Skeletal muscle cell (primary cell): ENCODE data around the gene RUNX2.

ENCODE experiments used
- DNase-seq: peaks from one replicate; pipeline ENCODE4 v3.0.0-alpha.2; 2010; ENCODE audit warnings: low read depth
- H3K4me3 ChIP-seq: 2 replicates; pipeline ENCODE4 v1.5.1; 2011; ENCODE audit warnings: low read depth, mild to moderate bottlenecking, control low read depth, low read length, moderate library complexity

The RUNX2 gene

DNA sequence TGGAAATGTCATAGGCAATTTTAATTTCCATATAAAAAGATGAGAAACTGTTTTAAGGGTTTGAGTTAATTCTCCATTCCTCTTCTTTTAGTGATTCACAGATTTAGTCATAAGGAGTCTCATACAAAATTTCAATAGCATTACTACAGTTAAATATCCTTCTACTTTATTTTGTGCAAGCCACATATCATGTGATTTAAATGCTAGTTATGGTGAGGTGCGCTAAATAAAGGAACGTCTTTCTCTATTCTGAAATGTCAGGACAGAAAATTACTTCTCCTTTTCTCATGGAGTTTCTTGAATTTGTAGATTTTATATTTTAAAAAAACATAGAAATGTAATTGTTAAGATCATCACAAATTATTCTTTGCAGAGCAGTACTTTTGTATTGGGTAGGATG, 99.6 kb downstream of the RUNX2 start:
- no peak for DNase-seq
- no peak overlapping the region for H3K4me3 ChIP-seq

DNA sequence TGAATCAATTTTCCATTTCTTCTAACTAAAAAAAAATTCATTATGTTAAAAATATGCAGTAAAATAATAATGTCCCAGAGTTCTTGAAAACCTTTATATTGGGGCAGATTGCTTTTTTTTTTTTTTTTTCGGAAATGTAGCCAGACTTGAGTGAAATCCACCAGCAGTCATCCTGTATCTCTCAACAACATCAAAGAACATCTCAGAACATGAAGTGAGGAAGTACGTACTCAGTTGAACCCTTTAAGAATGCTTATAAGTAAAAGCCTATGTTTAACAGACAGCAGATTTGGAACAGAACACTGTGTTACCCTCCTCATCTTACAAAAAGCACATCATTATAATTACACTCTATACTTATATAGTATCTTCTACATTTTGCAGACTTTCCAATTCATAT, 100.6 kb downstream of the RUNX2 start:
- DNase-seq = no peak
- no peak overlapping the region for H3K4me3 ChIP-seq

DNA sequence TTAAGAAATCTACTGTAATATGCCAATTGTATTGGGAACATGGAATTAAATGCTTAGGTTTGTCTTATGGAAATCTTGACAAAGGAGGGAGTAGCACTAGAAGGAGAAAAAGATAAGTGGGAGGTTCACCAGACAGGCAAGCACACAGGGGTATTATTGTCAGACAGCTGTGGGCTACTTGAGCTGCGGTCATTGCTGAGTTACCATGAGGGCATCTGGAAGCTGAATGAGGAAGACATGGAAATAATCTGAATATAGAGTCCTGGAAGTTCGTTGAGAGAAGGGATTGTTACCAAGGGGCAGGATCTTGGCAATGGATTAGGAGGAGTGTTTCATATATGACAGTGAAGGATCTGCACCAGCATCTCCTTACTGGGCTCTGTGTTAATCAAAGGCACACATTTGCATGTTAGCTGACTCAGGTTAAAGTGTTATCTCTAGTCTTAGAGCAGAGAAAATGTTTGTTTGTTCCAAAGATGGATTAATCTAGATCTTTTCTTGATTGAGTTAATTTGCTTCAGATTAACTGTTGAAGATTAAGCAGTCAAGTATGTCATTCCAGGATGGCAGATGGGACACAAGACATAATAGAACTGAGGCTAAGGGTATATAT, 102.6 kb downstream of the RUNX2 start:
- H3K4me3 ChIP-seq = no peak overlapping the region
- DNase-seq = no peak

DNA sequence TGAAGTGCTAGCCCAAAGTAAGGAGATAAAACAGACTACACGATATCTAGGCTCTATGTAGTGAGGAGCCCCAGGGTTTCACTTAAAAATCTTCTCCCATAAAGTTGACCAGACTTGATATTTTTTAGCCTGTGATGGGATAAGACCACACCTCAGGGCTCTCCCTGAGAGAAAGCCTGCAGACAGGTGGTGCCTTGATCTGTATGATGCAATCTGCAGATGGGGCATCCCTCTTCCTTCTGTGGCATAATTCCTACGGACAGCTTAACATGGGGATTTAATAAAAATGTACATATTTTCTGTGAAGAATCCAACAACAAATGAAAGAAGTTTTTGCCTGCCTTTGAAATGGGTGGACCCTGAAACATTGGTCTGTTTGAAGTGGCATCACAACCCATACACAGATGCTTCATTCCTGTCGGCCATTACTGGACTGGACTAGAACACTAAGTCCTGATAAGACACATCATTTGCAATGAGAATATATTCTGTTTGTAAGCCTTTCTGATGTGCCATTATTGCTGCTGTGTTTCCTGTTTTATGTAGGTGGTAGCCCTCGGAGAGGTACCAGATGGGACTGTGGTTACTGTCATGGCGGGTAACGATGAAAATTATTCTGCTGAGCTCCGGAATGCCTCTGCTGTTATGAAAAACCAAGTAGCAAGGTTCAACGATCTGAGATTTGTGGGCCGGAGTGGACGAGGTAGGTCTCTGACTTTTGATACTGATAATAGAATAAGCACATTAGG, 103.4 kb downstream of the RUNX2 start:
- no peak overlapping the region for H3K4me3 ChIP-seq

DNA sequence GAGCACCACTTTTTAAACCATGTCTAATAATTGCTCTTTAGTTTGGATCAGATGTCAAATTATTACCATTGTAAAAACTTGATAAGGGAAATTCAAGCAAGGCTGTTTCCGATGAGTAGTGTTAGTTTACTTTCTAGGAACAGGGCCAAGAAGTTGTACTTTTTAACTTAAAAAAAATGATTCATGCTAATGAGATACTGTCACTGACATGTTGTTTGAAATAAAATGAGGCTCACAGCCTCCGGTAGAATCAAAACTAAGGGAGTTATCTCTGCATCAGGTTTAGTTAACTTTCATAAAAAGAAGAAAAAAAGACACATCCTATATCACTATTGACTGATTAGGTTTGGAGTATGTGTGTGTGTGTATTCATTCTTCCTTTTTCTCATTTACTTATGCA, 104.8 kb downstream of the RUNX2 start:
- H3K4me3 ChIP-seq = no peak overlapping the region
- no peak for DNase-seq

More for the DNA sequence above, 103.4 kb downstream of the RUNX2 start:
- no peak for DNase-seq

DNA sequence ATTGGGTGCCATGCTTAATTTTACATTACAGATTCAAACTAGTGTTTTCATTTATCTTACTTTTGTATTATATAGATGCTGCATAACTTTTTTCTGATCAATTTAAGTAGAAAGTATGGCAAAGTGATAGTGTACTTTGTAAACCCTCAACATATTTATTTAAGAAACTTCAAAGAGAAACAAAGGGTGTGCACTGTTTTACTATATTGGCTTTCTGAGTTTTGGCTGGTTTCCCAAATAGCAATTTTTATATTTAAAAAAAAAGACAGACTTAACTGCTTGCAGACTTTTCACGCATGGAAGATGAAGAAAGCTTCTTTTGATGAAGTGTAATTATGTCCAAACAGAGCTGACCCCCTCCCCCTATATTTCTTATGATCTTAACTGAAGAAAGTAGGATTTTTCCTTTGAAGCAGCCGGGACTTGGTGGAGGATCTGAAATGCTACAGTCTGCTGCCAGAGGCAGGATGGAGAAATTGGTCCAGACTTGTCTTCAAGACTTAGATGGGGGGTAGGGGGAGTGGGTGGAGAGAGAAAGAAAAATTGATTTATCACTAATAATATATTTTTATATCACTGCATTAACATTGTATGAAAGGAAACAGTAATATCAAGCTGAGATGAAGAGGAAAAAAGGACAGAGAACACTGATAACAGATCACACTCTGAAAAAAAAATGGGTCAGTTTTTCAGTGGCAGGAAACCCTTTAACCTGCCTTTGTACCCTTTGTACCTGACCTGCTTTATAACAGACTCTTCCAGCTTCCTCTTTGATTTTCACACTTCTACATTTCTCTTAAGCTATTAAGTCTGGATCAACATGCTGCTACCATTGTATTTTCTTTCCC, 105.6 kb downstream of the RUNX2 start:
- H3K4me3 ChIP-seq = no peak overlapping the region
- DNase-seq = no peak

DNA sequence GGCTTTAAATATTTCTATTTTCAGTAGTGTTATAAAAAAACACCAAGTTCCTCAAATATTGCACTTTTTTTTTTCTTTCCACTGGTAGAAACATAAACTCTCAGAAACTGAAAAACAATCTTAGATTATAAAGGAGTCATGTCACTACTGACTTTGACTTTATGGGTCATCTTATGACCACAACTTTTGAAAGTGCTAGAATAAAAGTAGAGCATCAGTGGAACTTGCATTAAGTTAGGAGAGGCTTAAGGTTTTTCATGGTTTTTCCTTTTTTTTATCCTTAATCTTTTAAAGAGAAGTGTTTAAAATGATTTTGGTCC, 106.2 kb downstream of the RUNX2 start:
- no peak for DNase-seq

DNA sequence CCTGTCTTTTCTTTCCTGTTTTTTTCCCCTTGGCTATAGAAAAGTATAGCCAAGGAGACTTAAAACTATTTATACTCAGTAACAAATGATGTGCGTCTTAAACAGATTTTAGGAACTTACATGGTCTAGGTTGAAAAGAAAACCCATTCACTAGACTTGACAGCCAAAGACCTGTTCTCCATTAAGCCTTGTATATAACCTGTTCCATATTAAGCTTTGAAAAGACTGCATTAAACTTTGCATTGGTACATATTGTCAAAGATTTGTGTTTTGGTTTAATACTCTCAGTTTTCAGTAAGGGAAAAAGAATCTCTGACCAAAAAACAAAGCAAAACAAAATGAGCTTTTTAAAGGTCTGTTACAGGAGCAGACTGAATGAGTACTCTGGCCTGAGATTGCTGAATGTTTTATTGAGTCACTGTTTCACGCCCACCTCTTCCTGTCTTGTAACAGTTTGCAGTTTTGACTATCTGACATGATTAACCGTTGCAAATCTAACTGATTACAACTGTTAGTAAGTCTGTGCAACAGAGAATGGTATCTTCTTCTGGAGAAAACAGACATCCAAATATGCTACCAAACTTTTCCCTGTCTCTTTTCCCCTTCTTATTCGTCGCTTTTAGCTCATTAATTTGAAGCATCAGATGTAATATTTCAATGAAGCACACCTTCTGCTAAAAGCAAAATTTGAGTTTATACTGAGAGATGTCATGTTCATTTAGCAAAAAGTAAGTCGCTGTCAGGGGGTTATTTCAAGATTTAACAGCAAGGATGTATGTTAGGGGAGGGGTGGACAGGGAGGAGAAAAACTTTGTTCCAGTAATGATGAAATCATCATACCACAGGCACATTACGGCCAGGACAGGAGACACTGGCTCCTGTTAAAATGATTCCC, 108.7 kb downstream of the RUNX2 start:
- H3K4me3 ChIP-seq = no peak overlapping the region
- DNase-seq = peak; percentile 73

More for the DNA sequence above, 106.2 kb downstream of the RUNX2 start:
- no peak overlapping the region for H3K4me3 ChIP-seq

DNA sequence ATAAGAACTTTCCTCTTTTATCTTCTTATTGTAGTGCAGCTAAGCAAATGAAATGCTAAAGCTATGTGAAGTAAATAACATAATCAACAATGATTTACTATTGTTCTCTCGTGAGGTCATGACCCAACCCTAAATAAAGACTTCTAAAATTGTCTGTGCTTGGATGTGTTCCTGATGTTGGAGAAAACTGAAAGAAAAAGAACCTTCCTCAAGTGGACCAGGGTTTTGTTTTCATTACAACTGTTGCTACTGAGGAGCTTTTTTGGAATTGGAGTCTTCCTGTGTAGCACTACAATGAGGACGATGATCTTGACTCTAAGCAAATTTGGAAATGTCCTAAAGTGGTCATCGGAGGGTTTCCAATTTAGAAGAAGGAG, 109.3 kb downstream of the RUNX2 start:
- no peak overlapping the region for H3K4me3 ChIP-seq
- DNase-seq = no peak

DNA sequence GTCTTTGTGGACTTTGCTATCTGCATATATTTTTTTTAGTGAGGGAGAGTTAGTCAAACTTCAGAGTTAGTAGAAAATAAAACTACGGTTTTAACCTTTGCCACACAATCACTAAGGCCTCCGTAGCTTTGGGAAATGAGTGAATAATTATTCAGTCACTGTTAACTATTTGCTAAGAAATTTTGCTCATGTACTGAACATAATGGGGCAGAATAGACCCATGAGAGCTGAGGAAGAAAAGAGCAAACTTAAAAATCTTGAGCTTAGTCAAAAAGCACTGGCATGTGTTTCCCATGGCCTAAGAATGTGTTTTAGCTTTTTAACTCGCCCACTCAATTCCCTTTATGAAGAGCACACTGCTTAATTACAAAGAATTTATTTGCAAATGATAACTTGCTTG, 110.0 kb downstream of the RUNX2 start:
- no peak for DNase-seq
- no peak overlapping the region for H3K4me3 ChIP-seq

DNA sequence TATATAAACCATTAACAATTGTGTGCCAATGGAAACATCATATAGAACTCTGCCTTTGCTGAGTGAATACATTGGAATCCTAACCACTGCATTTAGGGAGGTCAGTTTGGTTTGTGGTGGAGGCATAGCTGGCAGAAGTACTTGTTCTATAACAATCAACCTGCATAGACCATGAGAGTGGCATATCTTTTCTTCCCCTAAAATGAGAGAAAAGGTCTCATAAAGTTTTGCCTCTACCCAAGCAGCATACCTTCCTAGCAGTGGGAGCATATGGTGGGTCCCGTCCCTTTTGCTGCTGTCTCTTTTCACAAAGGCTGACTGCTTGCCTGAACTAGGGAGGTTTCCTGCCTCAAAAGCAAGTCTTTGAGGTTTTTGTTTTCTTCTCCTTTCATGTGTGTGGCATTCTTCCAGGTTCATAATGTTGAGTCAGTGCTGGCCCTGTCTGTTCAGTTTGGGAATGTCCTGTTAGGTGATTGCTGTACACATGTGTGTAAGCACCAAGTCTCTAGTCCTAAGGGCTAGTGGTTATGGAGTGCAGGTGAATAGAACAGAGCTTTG, 110.8 kb downstream of the RUNX2 start:
- H3K4me3 ChIP-seq = no peak overlapping the region
- peak; percentile 80 for DNase-seq

DNA sequence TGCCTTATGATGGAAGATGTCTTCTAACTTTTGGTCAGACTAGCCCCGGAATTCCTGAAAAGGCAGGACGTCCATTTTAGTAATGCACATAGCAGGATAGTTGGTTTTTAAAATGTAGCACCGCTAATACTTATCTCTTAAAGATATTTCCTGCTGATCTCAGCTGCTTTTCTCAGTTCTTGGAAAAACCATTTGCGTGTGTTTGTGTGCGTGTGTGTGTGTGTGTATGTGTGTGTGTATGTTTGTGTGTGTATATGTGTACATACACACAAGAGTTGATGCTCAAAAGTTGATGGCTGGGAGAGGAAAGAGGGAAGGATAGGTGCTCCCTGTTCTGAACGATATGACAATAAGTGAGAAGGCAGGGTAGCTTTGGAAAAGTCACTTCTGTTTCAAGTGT, 111.3 kb downstream of the RUNX2 start:
- no peak for DNase-seq
- H3K4me3 ChIP-seq = no peak overlapping the region

DNA sequence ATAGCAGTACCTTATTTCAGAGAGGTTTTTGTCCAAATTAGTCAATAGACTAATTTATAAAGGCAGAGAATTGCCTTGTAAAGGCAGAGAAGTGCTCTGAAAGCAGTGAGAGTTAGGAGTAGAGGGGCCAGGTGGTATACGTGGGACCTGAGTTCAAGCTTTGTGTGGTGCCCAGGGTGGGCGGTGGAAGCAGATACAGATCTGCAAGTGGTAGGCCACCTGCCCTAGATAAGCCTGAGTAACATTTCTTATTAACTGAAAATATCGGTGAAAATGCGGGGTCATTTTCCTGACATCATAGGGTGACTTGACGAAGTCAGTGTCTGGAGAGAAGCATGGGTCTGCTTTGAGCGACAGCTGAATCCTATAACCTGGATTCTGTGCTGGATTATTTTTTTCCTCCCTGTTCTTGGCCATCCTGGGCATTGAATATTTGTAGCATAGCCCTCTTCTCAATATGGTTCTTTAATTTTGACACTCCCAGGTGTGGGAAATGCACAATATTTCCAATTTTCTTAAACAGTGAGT, 111.8 kb downstream of the RUNX2 start:
- no peak overlapping the region for H3K4me3 ChIP-seq
- no peak for DNase-seq

DNA sequence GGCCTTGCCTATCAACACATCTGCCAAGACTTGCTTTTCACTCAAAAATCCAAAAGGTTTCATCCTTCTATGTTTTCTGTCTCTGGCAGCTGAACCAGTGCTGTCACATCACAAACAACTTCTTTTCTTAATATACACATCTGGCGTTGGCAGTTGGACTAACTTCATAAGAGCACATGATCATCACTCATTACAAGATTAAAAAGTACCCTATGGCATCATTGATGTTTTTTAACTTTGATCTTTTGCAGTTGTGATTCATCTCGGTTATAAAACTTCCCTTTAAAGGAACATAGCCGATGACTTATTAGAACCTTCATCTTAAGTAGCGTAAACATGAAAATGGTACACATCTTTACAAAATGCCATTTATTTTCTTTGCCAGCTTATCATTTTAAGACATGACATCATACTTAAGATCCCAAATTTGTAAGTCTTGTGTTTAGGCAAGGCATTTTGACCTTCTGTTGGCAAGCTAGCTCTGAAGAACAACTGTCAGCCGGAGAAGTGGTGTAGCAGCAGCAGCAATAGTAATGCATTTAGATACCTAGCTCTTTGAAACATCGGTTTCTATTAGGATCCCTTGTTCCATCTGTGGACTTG, 113.8 kb downstream of the RUNX2 start:
- DNase-seq = no peak
- H3K4me3 ChIP-seq = no peak overlapping the region

DNA sequence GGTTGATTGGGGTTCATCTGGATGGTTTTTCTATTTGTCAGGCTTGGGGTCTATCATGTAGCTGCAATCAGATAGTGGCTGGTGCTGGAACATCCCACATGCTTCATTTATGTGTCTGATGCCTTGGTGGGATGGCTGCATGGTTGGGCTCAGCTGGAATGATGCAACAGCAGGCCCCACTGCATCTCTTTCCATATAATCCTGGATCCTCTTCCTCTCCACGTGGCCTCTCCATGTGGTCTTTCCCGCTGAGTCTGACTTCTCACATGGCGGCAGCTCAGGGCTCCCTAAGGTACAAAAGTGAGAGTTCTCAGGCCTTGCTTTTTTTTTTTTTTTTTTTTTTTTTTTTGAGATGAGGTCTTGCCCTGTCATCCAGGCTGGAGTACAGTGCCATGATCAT, 114.6 kb downstream of the RUNX2 start:
- no peak overlapping the region for H3K4me3 ChIP-seq
- no peak for DNase-seq

DNA sequence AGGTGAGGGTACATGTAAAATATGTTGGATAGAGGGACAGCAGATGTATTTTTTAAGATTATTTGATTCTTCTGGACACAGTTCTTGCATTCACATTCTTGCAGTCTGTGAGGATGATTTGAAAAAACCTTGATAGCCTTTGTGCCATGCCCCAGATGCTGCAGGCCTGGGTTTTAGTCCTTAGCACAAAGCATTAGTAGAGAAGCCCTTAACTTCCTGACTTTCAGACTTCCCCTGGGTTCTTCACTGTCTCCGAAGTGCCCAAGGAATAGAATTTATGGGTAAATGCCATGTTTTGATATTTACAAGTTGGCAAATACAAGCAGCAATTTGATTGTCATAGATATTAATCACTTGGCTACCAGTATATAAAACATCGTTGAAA, 117.2 kb downstream of the RUNX2 start:
- no peak for DNase-seq

DNA sequence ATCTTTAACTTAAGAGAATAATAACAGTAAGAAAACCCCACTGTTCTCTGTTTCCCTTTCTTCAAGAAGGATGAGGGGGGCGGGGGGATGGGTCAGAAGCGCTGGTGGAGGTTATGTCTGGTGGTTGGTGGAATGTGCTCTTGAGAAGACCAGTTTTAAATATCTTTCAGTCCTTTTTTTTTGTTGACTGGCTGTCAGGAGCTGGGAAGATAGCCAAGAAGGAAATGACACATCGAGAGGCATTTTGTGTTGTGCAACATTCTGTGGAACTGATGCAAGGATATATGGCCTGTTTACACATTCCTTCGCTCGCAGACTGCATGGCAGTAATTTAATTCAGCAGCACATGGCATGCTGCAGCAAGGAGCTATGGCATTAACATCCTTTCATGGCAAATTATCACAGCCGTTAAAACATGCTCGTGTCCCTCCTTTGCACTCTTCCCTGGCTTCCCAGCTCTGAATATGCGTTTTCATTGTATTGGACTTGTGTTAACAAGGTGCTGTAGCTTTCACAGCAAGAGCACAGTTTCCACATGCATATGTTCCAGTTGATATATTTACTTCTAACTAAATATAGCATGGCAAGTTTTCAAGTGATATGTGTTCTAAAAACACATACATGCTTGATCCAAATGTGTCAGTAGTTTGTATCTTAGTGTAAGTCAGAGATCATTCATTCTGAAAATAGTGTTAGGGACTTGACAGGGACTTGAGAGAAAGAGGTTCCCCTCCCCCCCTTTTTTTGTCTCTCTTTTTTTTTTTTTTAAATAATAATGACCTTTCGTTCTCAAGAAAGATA, 117.8 kb downstream of the RUNX2 start:
- H3K4me3 ChIP-seq = no peak overlapping the region
- DNase-seq = peak; percentile 99

More for the DNA sequence above, 117.2 kb downstream of the RUNX2 start:
- no peak overlapping the region for H3K4me3 ChIP-seq

DNA sequence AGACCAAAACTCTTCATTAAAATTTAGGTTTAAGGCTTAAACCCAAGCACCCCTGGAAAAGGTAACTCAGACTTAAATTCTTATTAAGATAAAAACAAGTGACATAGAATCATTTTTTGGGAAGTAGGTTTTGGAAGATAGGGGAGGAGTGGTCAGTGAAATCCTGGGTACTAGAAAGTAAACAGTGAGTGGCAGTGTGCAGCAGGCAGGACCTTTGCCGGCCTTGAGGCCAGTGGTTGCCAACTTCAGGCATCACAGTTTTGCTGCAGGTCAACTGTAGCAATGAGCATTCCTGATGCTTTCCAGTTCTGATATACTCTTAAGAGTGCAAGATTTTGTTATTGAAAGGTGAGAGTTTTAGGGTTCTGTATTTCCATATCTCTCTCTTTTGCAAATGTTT, 118.9 kb downstream of the RUNX2 start:
- DNase-seq = no peak
- H3K4me3 ChIP-seq = no peak overlapping the region
